ENCODE results near the gene RTEL1.

The RTEL1 gene

GRCh38 chr20:63627129-63627750 is 30.9 kb upstream of the RTEL1 start:
- Histone ChIP-seq H3K9me3 (ENCODE audit: control insufficient read depth, insufficient read depth, low read depth, low read length) (no peaks in the 10 kb centered on the region), H3K4me3 (ENCODE audit: low read depth, low read length) (peak overlapping the region; percentile 89), H3K4me1 (ENCODE audit: control insufficient read depth, insufficient read depth, low read length) (no peaks in the 10 kb centered on the region), H3K36me3 (ENCODE audit: control insufficient read depth in 2 of 2, insufficient read depth in 1 of 2, low read length in 2 of 2) (no peaks in the 10 kb centered on the region), H3K27ac (ENCODE audit: extremely low read depth, low read depth, low read length) (peak overlapping the region; percentile 98)
- ChIA-PET CTCF (interaction anchor here (1.1 kb wide), 1 partner anchor 22 kb away, joined by 3 read pairs; no protein-coding TSS in a partner anchor), POLR2A (interaction anchor here (0.8 to 1.5 kb wide), 8 partner anchors 9 to 53 kb away, joined by 3 to 20 read pairs (median 6); partner anchors contain the start of genes HELZ2, RTEL1 and STMN3)
- TF ChIP-seq ZNF133 (tag by site-specific recombination; IDR thresholded peaks at IDR 0.05) = no peak
- peak; percentile 73 for TF ChIP-seq ZNF335 (tag by site-specific recombination; conservative IDR thresholded peaks at IDR 0.05)
- peak; percentile 65 for TF ChIP-seq KLF9 (tag by site-specific recombination; IDR thresholded peaks at IDR 0.05; ENCODE audit: low read depth)
- TF ChIP-seq ZSCAN30 (tag by site-specific recombination; IDR thresholded peaks at IDR 0.05) = no peak
- no peak for TF ChIP-seq ZNF202 (tag by site-specific recombination; IDR thresholded peaks at IDR 0.05; ENCODE audit: borderline replicate concordance)
- peak; percentile 76; the same call in 1 of the 2 replicates for TF ChIP-seq PRDM2 (tag by site-specific recombination; IDR thresholded peaks at IDR 0.05; ENCODE audit: borderline replicate concordance)
- 0 out of 2 replicates have a peak, but pooled peaks have one; percentile 14 for TF ChIP-seq YY1 (tag by site-specific recombination; IDR thresholded peaks at IDR 0.05)
- no peak for TF ChIP-seq MYNN (tag by site-specific recombination; IDR thresholded peaks at IDR 0.05; ENCODE audit: borderline replicate concordance)
- no peak for TF ChIP-seq ZNF404 (tag by site-specific recombination; IDR thresholded peaks at IDR 0.05)
- TF ChIP-seq ZFP41 (tag by site-specific recombination; IDR thresholded peaks at IDR 0.05; ENCODE audit: borderline replicate concordance) = no peak
- no peak for TF ChIP-seq PRDM4 (tag by site-specific recombination; IDR thresholded peaks at IDR 0.05)
- TF ChIP-seq PRDM10 (tag by site-specific recombination; IDR thresholded peaks at IDR 0.05) = peak; percentile 48
- peak; percentile 92 for TF ChIP-seq ZSCAN5A (tag by site-specific recombination; IDR thresholded peaks at IDR 0.05)
- TF ChIP-seq ZBTB20 (tag by site-specific recombination; IDR thresholded peaks at IDR 0.05) = peak; percentile 91
- no peak for TF ChIP-seq ZNF26 (tag by site-specific recombination; IDR thresholded peaks at IDR 0.05)
- peak; percentile 67 for TF ChIP-seq PATZ1 (tag by site-specific recombination; IDR thresholded peaks at IDR 0.05)
- TF ChIP-seq ZBTB1 (tag by site-specific recombination; IDR thresholded peaks at IDR 0.05) = 0 out of 2 replicates have a peak, but pooled peaks have one; percentile 59

All from HEK293 (cell line).